SK-N-SH treated with all-trans-retinoic acid at 6 μM for 48 hours (cell line): Measurements from ENCODE around the gene CSNK2A2.

ENCODE experiments used
- CSDC2 ChIP-seq: fragments of 250-450 bp; sonication (Bioruptor Pico); IDR thresholded peaks from 2 replicates; pipeline ENCODE4 v1.5.0; 2020; ENCODE audit warnings: mild to moderate bottlenecking, moderate library complexity
- ESRRG ChIP-seq: fragments of 250-450 bp; sonication (Bioruptor Pico); IDR thresholded peaks from 2 replicates; pipeline ENCODE4 v1.6.1; 2021; ENCODE audit warnings: mild to moderate bottlenecking
- ISL1 ChIP-seq: fragments of 250-450 bp; sonication (Bioruptor Pico); IDR thresholded peaks from 2 replicates; pipeline ENCODE4 v2.1.2; 2022; ENCODE audit warnings: mild to moderate bottlenecking, moderate library complexity
- OSR1 ChIP-seq: fragments of 250-450 bp; sonication (Bioruptor Pico); IDR thresholded peaks from 2 replicates; pipeline ENCODE4 v1.8.0; 2022; ENCODE audit warnings: moderate library complexity, mild to moderate bottlenecking, inconsistent platforms
- RARB ChIP-seq: fragments of 250-450 bp; sonication (Bioruptor Pico); IDR thresholded peaks from 2 replicates; pipeline ENCODE4 v1.8.0; 2021; ENCODE audit warnings: mild to moderate bottlenecking, moderate library complexity
- SNAI2 ChIP-seq: fragments of 250-450 bp; sonication (Bioruptor Pico); IDR thresholded peaks from 2 replicates; pipeline ENCODE4 v1.5.0; 2020; ENCODE audit warnings: mild to moderate bottlenecking, moderate library complexity
- ZC3H10 ChIP-seq: fragments of 250-450 bp; sonication (Bioruptor Pico); IDR thresholded peaks from 2 replicates; pipeline ENCODE4 v1.5.1; 2021; ENCODE audit warnings: mild to moderate bottlenecking, moderate library complexity
- ZFP3 ChIP-seq: fragments of 250-450 bp; sonication (Bioruptor Pico); IDR thresholded peaks from 2 replicates; pipeline ENCODE4 v1.5.0; 2020; ENCODE audit warnings: mild to moderate bottlenecking, moderate library complexity
- ZNF565 ChIP-seq: fragments of 450-650 bp; formaldehyde crosslinking; conservative IDR thresholded peaks from 2 replicates; pipeline ENCODE4 v1.5.0; 2020; ENCODE audit warnings: low read depth, mild to moderate bottlenecking, moderate library complexity
- TF ChIP-seq, protein P1 (sequence below): fragments of 250-450 bp; sonication (Bioruptor Pico); IDR thresholded peaks from 2 replicates; pipeline ENCODE4 v1.5.1; 2021; ENCODE audit warnings: mild to moderate bottlenecking, moderate library complexity
- TF ChIP-seq, protein P2 (sequence below): fragments of 250-450 bp; sonication (Bioruptor Pico); IDR thresholded peaks from 2 replicates; pipeline ENCODE4 v1.8.0; 2020; ENCODE audit warnings: mild to moderate bottlenecking, moderate library complexity, borderline replicate concordance
- TF ChIP-seq, protein P3 (sequence below): fragments of 250-450 bp; sonication (Bioruptor Pico); IDR thresholded peaks from 2 replicates; pipeline ENCODE4 v1.5.1; 2020; ENCODE audit warnings: low read depth, mild to moderate bottlenecking, moderate library complexity

DNA sequence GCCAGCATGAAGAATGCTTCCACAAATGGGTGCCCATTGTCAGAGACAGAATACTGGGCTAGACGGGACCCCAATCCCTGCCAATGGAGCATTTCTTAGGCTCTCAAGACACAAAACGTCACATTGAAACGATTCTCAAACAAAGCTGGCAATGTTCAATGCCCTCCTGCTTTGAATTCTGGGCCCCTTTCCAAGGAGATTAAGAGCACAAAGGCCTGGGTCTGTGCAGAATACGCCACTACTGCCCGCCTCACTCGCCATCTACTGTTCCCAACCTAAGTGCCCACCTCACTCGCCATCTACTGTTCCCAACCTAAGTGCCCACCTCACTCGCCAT lies 78.4 kb downstream of the CSNK2A2 start:
- TF ChIP-seq RARB (CRISPR knock-in tag), result no peak
- no peak for TF ChIP-seq ZFP3
- TF ChIP-seq ZC3H10 (CRISPR knock-in tag), result no peak
- TF ChIP-seq SNAI2 (CRISPR knock-in tag), result no peak
- TF ChIP-seq, protein P1, sequence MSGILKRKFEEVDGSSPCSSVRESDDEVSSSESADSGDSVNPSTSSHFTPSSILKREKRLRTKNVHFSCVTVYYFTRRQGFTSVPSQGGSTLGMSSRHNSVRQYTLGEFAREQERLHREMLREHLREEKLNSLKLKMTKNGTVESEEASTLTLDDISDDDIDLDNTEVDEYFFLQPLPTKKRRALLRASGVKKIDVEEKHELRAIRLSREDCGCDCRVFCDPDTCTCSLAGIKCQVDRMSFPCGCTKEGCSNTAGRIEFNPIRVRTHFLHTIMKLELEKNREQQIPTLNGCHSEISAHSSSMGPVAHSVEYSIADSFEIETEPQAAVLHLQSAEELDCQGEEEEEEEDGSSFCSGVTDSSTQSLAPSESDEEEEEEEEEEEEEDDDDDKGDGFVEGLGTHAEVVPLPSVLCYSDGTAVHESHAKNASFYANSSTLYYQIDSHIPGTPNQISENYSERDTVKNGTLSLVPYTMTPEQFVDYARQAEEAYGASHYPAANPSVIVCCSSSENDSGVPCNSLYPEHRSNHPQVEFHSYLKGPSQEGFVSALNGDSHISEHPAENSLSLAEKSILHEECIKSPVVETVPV (CRISPR knock-in tag), result no peak
- TF ChIP-seq, protein P2, sequence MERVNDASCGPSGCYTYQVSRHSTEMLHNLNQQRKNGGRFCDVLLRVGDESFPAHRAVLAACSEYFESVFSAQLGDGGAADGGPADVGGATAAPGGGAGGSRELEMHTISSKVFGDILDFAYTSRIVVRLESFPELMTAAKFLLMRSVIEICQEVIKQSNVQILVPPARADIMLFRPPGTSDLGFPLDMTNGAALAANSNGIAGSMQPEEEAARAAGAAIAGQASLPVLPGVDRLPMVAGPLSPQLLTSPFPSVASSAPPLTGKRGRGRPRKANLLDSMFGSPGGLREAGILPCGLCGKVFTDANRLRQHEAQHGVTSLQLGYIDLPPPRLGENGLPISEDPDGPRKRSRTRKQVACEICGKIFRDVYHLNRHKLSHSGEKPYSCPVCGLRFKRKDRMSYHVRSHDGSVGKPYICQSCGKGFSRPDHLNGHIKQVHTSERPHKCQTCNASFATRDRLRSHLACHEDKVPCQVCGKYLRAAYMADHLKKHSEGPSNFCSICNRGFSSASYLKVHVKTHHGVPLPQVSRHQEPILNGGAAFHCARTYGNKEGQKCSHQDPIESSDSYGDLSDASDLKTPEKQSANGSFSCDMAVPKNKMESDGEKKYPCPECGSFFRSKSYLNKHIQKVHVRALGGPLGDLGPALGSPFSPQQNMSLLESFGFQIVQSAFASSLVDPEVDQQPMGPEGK (CRISPR knock-in tag), result no peak
- TF ChIP-seq, protein P3, sequence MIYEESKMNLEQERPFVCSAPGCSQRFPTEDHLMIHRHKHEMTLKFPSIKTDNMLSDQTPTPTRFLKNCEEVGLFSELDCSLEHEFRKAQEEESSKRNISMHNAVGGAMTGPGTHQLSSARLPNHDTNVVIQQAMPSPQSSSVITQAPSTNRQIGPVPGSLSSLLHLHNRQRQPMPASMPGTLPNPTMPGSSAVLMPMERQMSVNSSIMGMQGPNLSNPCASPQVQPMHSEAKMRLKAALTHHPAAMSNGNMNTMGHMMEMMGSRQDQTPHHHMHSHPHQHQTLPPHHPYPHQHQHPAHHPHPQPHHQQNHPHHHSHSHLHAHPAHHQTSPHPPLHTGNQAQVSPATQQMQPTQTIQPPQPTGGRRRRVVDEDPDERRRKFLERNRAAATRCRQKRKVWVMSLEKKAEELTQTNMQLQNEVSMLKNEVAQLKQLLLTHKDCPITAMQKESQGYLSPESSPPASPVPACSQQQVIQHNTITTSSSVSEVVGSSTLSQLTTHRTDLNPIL (CRISPR knock-in tag), result no peak
- no peak for TF ChIP-seq OSR1 (CRISPR knock-in tag)
- TF ChIP-seq ZNF565 (CRISPR knock-in tag), result no peak
- no peak for TF ChIP-seq ESRRG (CRISPR knock-in tag)
- TF ChIP-seq CSDC2 (CRISPR knock-in tag), result no peak
- no peak for TF ChIP-seq ISL1
